ENCODE data around the gene MAP4K4. TPM values are rescaled to one million over a fixed set of nuclear protein-coding genes. Genes with fewer than 3 reads are reported as not detected.
A peak's percentile ranks its signal among the peaks of the same experiment; 100 is the strongest.

Gene MAP4K4
- total RNA-seq, 1 experiment from 2014 or later = 132 TPM

- H3K79me1 ChIP-seq (ENCODE audit: insufficient read depth, low read depth, low read length, poor library complexity, severe bottlenecking) = peaks cover 8% of the 10 kb centered on the region
- no peak overlapping the region for H3K23ac ChIP-seq (ENCODE audit: insufficient read length, low read depth, low read length)
- no peak overlapping the region for H4K5ac ChIP-seq (ENCODE audit: insufficient read length, low read depth, low read length)
- H2BK120ac ChIP-seq (ENCODE audit: low read depth, low read length, poor library complexity, severe bottlenecking) = no peak overlapping the region
- H3K4me1 Mint-ChIP-seq = peaks cover 81 to 85% of the 10 kb centered on the region in 2 experiments
- no peak overlapping the region for H3K4me3 Mint-ChIP-seq
- H3K9me3 ChIP-seq (ENCODE audit: control insufficient read depth, low read depth, low read length) = no peaks in the 10 kb centered on the region
- H3K27ac Mint-ChIP-seq = peak overlapping the region; percentile 63 to 96 (median 68); a peak in 6 of 7 replicates
- no peak overlapping the region for H2AFZ ChIP-seq (ENCODE audit: low read length)
- no peak overlapping the region for H2BK5ac ChIP-seq (ENCODE audit: insufficient read length, low read length)
- H2BK12ac ChIP-seq (ENCODE audit: insufficient read length, low read depth, low read length) = no peak overlapping the region
- no peaks in the 10 kb centered on the region for H3K27me3 ChIP-seq (ENCODE audit: insufficient read depth, low read length)
- H2AK5ac ChIP-seq (ENCODE audit: insufficient read length, low read length) = no peak overlapping the region
- H3K4me2 ChIP-seq (ENCODE audit: insufficient read depth, insufficient read length, low read length) = no peak overlapping the region
- H3K14ac ChIP-seq (ENCODE audit: insufficient read depth, low read length) = no peak overlapping the region
- no peak overlapping the region for H3K27ac ChIP-seq (ENCODE audit: insufficient read length, low read depth, low read length)
- TF ChIP-seq CTCF (conservative IDR thresholded peaks at IDR 0.05) = no peak
- WGBS (ENCODE audit: extremely low coverage, insufficient read length, low lambda C conversion rate) = no CpG with 5 or more reads among the region's 5 CpGs
- H3K4me1 ChIP-seq (ENCODE audit: insufficient read depth, low read length) = peaks cover 14% of the 10 kb centered on the region; the same call in 1 of the 2 replicates
- H3K9me3 Mint-ChIP-seq = no peaks in the 10 kb centered on the region
- no peak overlapping the region for H4K8ac ChIP-seq (replicated peaks; ENCODE audit: insufficient read length, low read depth, low read length)
- no peak overlapping the region for H2BK20ac ChIP-seq (ENCODE audit: low read depth, low read length, poor library complexity, severe bottlenecking)
- no peak overlapping the region for H3K9ac ChIP-seq (ENCODE audit: extremely low read depth, insufficient read length, low read length)
- H3K18ac ChIP-seq (ENCODE audit: insufficient read length, low read depth, low read length) = no peak overlapping the region
- no peaks in the 10 kb centered on the region for H3K23me2 ChIP-seq (ENCODE audit: insufficient read length, low read depth, low read length, poor library complexity, severe bottlenecking)
- H3K56ac ChIP-seq (ENCODE audit: insufficient read length, low read depth, low read length) = no peak overlapping the region
- peaks cover 28% of the 10 kb centered on the region; the same call in 1 of the 2 replicates for H3K79me2 ChIP-seq (ENCODE audit: insufficient read depth, low read length)
- H2BK15ac ChIP-seq (ENCODE audit: low read depth, low read length) = no peak overlapping the region
- no peaks in the 10 kb centered on the region for H4K20me1 ChIP-seq (ENCODE audit: control insufficient read depth, insufficient read depth, insufficient read length)
- no peak overlapping the region for H4K91ac ChIP-seq (ENCODE audit: insufficient read length, low read depth, low read length)
- H3K4ac ChIP-seq (ENCODE audit: low read depth, low read length) = no peak overlapping the region
- H3K27me3 Mint-ChIP-seq (ENCODE audit: low read depth) = no peaks in the 10 kb centered on the region
- no peak overlapping the region for H3T11ph ChIP-seq (ENCODE audit: low read length)
- H3K36me3 Mint-ChIP-seq (ENCODE audit: insufficient read depth in 1 of 3, low read depth in 3 of 3) = no peaks in the 10 kb centered on the region
- no peak for DNase-seq
Observed at GRCh38 chr2:101766871-101767739, 69.6 kb downstream of the MAP4K4 start.

Measured in H9 (cell line).